SK-N-MC (cell line): Measurements from ENCODE around the gene PCDH15.

Source experiments
- EZH2 ChIP-seq: fragments of 200-600 bp; sonication (generic); IDR thresholded peaks from one replicate; pipeline ENCODE4 v1.6.1; 2017; ENCODE audit warnings: antibody characterized with exemption
- FOXP2 ChIP-seq: optimal IDR thresholded peaks from 2 replicates; pipeline ENCODE3; 2011; ENCODE audit warnings: mild to moderate bottlenecking, moderate library complexity; ENCODE audit not compliant: insufficient read depth; ENCODE audit errors: extremely low read length, control extremely low read depth
- POLR2AphosphoS5 ChIP-seq: IDR thresholded peaks from 2 replicates; pipeline ENCODE4 v1.6.1; 2012; ENCODE audit warnings: mild to moderate bottlenecking, low read depth, low read length, borderline replicate concordance

DNA sequence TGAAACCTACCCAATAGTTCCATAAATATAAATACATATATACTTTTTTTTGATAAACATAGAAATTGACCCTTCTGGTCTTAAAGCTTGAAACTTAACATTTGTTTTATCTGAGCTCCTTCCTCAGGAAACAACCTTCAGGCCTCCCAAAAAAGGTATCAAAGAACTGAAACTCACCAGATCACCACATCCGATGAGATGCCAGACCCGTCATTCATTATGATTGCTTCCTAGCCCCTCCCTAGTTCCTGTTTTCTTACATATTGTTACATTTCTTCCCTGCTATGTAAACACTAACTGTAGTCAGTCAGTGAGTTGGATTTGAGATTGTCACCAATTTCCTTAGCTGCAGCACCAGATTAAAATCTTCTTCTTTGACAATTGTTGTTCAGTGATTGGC lies 663.6 kb downstream of the PCDH15 start:
- TF ChIP-seq POLR2AphosphoS5 (no peak), EZH2 (no peak), FOXP2 (no peak)
